GM21529 (cell line): ENCODE measurements around the gene LYRM1.
"Not testable (repeated sequence)": the region's sequence is repeated elsewhere in the genome, so short reads cannot be mapped to it uniquely, and the experiment has no call there.

Experiments
- ATAC-seq: cut with Tn5 transposase; IDR thresholded peaks from one replicate; pipeline ENCODE4 v1.9.1; 2021; ENCODE audit not compliant: unreplicated experiment

The LYRM1 gene

GRCh38 chr16:20973201-20973600 is 72.6 kb downstream of the LYRM1 start:
- not testable (repeated sequence) for ATAC-seq
